Measurements from ENCODE around the gene ZBTB21.

DNA sequence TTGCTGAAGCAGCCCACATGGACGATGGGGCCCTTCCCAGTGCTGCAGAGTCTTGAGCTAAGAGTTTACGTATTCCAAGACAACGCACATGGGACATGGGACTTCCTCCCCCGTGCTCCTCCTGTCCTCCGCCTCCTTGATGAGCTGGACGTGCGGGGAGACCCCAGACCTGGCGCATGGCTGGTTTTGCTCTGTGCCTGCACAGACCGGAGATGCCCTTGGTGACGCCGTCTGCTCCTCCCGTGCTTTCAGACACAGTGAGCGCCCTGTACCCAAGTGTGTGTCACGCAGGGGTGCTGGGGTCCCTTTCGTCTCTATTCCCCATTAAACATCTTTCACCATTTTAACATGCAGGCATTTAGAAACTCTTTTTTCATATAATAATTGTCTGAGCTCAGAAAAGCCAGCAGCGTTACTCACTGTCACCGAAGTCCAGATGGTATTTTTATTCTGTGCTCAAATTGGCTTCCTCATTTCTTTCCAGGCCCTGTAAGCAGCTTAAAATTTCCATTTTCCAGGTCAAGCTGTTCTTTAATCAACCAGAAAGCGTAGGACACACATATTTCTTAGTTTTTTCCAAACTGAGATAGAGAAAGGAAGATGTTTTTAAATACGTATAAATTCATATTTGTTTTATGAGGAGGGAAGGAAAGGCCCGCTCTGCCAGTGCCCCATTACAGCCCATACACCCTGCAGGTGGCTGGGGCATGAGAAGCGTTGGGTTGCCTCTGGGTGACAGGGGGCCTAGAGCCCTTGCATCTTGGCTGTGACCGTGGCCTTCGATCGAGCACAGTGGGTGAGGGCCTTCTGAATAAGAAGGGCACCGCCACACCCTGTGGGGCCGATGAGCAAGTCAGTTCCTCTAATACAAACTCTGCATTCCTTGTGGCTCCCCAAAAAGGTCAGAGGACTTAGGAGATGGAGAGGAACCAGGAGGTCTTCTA, 17.9 kb upstream of the ZBTB21 start:
- no peak for TF ChIP-seq POLR2AphosphoS5 (IDR thresholded peaks at IDR 0.05; ENCODE audit: low read depth, low read length)
- TF ChIP-seq TAF1 (IDR thresholded peaks at IDR 0.05; ENCODE audit: borderline replicate concordance, low read depth, low read length): no peak
- no peak for TF ChIP-seq POLR2A (IDR thresholded peaks at IDR 0.05; ENCODE audit: low read depth, low read length)

Data from GM12892 (cell line).